Limb (tissue), 2 donors: ENCODE data around the gene DNAJC27.
"Not testable (repeated sequence)": the region's sequence is repeated elsewhere in the genome, so short reads cannot be mapped to it uniquely, and the experiment has no call there.

Experiments used
- DNase-seq, 2 donors: peaks; one replicate each; pipeline ENCODE4 v3.0.0-alpha.2; 2016; ENCODE audit errors: extremely low spot score in 2 of 2

Gene DNAJC27

GRCh38 chr2:24971536-24972314, at the start of gene DNAJC27:
TSS of gene DNAJC27 (minus strand) at chr2:24971955. CDS start at chr2:24971904, 51 bp downstream.
- peak; percentile 97 to 99 for DNase-seq

- no peak for DNase-seq
These were observed 46.9 kb upstream of the DNAJC27 start for GRCh38 chr2:25018681-25019080.

DNA sequence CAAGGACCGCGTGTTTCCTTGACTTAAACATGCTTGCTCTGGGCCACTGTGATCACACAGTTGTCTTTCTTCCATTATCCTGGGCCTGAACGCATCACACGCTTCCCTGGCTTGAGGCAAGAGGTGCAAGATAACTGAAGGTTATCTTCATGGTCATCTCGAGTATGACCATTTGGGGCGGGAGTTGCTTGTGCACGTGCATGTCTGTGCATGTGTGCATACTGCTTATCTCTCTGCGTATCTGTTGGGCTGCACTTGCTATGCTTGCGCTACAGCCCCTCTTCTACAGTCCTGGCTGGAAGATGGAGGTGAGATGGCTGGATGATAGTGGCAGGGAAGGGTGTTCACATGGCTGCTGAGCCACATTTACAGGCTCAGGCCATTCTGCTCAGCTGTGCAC, 42.9 kb upstream of the DNAJC27 start:
- DNase-seq, result no peak

DNA sequence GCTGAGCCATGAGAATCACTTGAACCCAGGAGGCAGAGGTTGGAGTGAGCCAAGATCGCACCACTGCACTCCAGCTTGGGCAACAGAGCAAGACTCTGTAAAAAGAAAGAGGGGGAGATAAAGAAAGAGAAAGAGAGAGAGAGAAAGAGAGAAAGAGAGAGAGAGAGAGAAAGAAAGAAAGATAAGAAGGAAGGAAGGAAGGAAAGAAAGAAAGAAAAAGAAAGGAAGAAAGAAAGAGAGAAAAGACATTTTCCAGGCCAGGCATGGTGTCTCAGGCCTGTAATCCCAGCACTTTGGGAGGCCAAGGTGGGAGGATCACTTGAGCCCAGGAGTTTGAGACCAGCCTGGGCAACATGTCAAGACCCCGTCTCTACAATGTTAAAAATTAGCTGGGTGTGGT, 39.6 kb upstream of the DNAJC27 start:
- DNase-seq, result not testable (repeated sequence)

- DNase-seq, result no peak
These were observed 38.2 kb upstream of the DNAJC27 start for GRCh38 chr2:25009954-25010353.

GRCh38 chr2:25002066-25002465, 30.3 kb upstream of the DNAJC27 start:
- DNase-seq, result no peak

GRCh38 chr2:25001325-25001637, 29.5 kb upstream of the DNAJC27 start:
- DNase-seq, result no peak

DNA sequence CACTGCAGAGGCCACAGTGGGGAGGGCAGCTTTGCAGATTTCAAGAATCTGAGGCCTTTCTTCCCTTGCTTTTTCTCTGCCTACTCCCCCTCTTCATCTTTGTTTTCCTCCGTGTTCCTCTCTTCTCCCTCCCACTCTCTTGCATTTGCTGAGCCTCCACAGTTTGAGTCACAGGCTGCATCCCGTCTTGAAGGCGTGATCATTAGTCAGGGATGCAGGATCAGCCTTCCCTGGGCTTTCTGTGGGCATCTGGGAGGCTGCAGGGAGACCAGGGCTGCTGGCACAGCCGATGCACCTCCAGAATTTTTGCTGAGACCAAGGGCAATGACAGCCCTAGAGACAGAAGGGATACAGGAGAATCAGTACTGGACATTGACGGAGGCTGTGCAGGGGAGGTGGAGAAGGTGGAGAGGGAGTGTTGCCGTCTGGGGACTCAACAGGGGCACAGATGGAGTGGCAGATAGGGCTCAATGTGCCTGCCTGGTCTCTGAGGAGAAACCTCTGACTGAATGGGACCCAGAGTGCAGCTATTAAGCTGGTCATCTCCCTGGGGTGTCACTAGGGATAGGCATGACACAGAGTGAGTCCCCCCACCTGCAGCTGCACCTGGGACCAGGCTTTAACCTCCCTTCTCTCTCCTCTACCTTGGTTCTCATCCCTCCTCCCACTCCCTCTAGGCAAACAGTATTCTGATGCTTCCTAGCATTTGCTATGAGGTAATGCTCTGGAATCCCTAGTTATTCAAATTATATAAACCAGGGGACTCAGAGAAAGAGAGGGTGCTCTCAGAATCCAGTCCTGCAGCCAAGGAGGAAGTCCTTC, 29.0 kb upstream of the DNAJC27 start:
- no peak for DNase-seq

GRCh38 chr2:25000036-25000435, 28.3 kb upstream of the DNAJC27 start:
- DNase-seq, result no peak

GRCh38 chr2:24999097-24999496, 27.3 kb upstream of the DNAJC27 start:
- not testable (repeated sequence) for DNase-seq

- no peak for DNase-seq
These were observed 22.5 kb upstream of the DNAJC27 start for GRCh38 chr2:24994146-24994724.

GRCh38 chr2:24993406-24994145, 21.8 kb upstream of the DNAJC27 start:
- no peak for DNase-seq

DNA sequence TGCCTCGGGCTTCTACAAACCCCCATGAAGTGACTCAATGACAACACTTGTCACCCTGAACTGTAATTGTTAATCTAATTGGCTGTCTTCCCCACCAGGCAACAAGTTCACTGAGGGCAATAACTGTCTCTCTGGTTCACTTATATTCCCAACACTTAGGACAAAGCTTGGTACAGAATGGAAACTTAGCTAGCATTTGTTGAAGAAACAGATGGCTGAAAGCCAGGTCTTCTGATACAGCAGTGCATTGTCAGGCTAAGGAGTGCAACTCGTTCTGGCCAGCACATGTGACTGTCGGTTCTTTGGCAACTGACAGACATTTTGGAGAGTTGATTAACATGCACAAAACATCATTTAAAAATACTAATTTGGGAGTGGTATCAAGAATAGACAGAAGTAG, 14.6 kb upstream of the DNAJC27 start:
- DNase-seq, result peak in 1 of 2 donors; percentile 58

DNA sequence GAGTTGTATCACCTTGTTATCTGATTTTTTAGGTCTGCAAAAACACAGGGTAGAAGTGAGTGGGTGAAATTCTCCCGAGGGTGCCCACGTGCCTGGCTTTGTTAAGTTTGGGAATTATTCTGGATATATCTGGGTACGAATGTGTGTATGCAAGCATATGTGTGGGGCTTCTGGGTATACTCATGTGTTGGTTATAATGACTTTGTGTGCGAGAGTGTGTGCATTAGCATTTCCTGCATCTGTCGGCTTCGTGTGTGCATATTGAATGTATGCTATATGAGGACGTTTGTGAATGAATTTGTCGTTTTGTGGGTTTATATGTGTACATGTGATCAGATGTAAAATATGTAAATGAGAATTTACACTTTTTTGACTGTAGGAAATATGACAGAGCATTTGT, 13.8 kb upstream of the DNAJC27 start:
- DNase-seq, result no peak

GRCh38 chr2:24984912-24985311, 13.2 kb upstream of the DNAJC27 start:
- peak; percentile 88 to 90 for DNase-seq

DNA sequence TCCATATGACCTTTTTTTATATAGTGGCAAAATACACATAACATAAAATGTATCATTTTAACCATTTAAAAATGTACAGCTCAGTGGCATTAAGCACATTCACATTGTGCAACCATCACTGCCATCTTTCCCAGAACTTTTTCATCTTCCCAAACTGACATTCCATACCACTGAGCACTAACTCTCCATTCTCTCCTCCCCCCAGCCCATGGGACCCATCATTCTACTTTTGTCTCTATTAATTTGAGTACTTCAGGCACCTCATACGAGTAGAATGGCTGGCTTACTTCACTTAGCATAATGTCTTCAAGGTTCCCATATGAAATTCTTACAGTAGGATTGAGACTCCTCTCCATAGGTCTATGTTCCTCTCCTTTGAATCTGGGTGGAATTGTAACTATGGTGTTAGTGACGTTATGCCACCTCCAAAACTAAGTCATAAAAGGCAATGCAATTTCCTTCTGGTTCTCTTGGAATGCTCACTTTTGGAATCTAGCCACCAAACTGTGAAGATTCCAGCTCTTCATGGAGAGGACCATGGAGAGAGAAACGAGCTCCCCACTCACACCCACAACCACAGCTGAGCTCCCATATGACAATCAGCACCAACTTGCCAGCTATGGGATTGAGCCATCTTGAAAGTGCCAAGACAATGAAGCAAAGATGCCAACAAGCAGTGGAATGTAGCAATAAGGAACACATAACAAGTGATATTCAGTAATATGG, 9.8 kb upstream of the DNAJC27 start:
- no peak for DNase-seq

DNA sequence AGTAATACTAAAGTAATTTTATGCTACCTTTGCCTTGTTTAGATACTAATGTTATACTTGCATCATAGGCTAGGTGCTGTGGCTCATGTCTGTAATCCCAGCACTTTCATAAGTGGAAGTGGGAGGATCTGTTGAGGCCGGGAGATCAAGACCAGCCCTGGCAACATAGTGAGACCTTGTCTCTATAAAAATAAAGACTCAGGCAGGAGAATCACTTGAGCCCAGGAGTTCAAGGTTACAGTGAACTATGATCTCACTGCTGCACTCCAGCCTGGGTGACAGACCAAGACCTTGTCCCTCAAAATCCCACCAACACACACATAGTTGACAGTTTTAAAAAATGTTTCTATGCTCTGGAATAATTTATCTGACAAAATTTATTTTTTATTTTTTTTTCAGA, 6.9 kb upstream of the DNAJC27 start:
- no peak for DNase-seq

DNA sequence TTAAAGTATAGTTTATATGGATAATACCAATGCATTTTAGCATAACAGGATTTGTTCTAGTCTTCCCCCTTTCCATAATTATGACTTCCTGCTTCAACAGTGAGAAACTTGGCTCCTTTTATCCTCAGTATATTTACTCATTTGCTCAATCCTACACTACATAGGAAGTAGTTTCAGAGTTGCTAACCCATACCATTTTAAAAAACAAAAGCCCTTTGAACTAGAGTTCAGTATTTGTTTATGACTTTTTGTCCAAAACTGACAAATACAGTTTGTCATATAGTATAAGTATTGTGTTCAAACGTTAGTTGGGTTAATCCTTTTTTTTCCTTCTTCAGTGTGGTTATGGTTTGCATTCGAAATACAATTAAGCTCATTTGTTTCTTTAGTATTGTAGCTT, 5.9 kb upstream of the DNAJC27 start:
- no peak for DNase-seq

DNA sequence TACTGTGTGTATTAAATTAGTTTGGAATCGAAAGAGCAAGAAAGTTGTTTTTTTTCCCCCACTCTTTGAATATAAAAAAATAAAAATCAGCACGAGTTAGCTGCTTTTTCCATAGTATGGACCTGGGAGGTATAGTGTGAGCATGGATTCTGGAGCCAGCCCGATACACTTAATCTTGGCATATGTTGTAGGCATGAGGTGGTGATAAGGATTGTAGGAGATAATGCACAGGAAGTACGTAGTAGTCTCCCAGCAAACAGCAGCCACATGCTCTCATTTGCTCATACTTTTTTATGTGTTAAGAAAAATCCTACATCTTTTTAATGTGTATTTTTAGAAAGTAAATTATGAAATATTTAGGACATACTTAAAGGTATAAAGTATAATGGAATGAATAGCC, 2.1 kb upstream of the DNAJC27 start:
- DNase-seq, result no peak

DNA sequence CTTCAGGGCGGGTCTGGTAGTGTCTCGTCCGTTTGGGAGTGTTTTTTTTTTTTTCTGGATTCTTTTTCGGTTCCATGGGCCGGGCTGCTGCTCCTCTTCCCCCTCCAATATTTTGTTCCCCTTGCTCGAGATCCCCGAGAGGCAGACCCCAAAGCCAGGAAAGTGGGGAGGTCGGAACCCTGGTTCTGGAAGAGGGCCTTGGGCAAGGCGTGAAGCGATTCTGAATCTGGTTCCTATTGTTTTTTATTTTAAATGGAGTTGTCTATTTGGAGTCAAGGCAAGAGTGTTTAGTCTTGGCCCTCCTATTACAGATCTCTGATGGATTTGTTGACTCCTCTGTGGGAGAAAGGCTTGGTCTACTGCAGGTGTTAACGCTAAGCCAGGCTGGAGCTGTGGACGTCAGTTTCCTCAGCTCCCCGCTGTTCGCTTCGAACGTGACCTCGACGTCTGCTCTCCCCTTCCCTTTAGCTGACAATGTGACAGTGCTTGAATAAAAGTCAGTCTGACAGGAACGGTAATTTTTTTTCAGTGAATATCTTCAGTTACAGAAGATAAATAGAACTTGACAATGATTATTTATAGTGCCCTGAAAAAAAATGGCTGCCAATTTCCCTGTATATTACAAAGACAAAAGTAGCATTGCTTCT, 683 bp upstream of the DNAJC27 start:
- peak; percentile 56 to 70 for DNase-seq

GRCh38 chr2:24971286-24971535, 544 bp downstream of the DNAJC27 start:
- no peak for DNase-seq
